CD14-positive monocyte (primary cell): ENCODE data around the gene INTS15. TPM values are rescaled to one million over a fixed set of nuclear protein-coding genes. Genes with fewer than 3 reads are reported as not detected.

Experiments
- DNase-seq, 3 donors: peaks; one replicate each; pipeline ENCODE4 v3.0.0-alpha.2; 2011 to 2022
- H2AFZ ChIP-seq: 2 replicates; pipeline ENCODE4 v1.6.0; 2012; ENCODE audit warnings: mild to moderate bottlenecking, low read depth, low read length, inconsistent platforms; ENCODE audit not compliant: insufficient read depth, poor library complexity, severe bottlenecking
- H3K27ac ChIP-seq, 2 donors: 1 replicate in 1 of 2; 2 replicates in 1 of 2; pipeline ENCODE4 v1.5.1; 2012 to 2013; ENCODE audit warnings: low read length in 2 of 2, control low read depth in 1 of 2, inconsistent platforms in 1 of 2, low read depth in 1 of 2, mild to moderate bottlenecking in 1 of 2
- H3K27me3 ChIP-seq, 2 donors: one replicate each; pipeline versions ENCODE4 v1.6.0 to v1.6.1; 2011 to 2013; ENCODE audit warnings: low read length in 2 of 2; ENCODE audit not compliant: control insufficient read depth in 2 of 2, insufficient read depth in 2 of 2
- H3K36me3 ChIP-seq, 2 donors: replicated peaks in 1 of 2; 1 replicate in 1 of 2; 2 replicates in 1 of 2; pipeline versions ENCODE4 v1.5.1 to v1.6.1; 2012 to 2013; ENCODE audit warnings: low read length in 2 of 2, control low read depth in 1 of 2, inconsistent platforms in 1 of 2, mild to moderate bottlenecking in 1 of 2; ENCODE audit not compliant: insufficient read depth in 2 of 2, control insufficient read depth in 1 of 2
- H3K4me1 ChIP-seq, 2 donors: 1 replicate in 1 of 2; 2 replicates in 1 of 2; pipeline versions ENCODE4 v1.5.1 to v1.6.1; 2012 to 2013; ENCODE audit warnings: low read length in 2 of 2, control low read depth in 1 of 2, inconsistent platforms in 1 of 2, mild to moderate bottlenecking in 1 of 2, moderate library complexity in 1 of 2; ENCODE audit not compliant: insufficient read depth in 2 of 2, control insufficient read depth in 1 of 2
- H3K4me2 ChIP-seq: replicated peaks from 2 replicates; pipeline ENCODE3; 2012; ENCODE audit warnings: low read length, moderate library complexity, mild to moderate bottlenecking; ENCODE audit not compliant: poor library complexity, severe bottlenecking; ENCODE audit errors: extremely low read depth
- H3K4me3 ChIP-seq, 3 experiments: fragments of 200-600 bp in 1 of 3; sonication (generic) in 1 of 3; replicated peaks in 1 of 3; 1 replicate in 2 of 3; 2 replicates in 1 of 3; pipeline ENCODE4 v1.5.1; 2011 to 2013; ENCODE audit warnings: low read length in 3 of 3, mild to moderate bottlenecking in 3 of 3, control low read depth in 2 of 3, low read depth in 2 of 3, inconsistent platforms in 1 of 3, moderate library complexity in 1 of 3
- H3K79me2 ChIP-seq: 2 replicates; pipeline ENCODE4 v1.6.0; 2012; ENCODE audit warnings: mild to moderate bottlenecking, control low read depth, inconsistent platforms, low read length, moderate library complexity; ENCODE audit not compliant: insufficient read depth
- H3K9ac ChIP-seq: 2 replicates; pipeline ENCODE4 v1.6.0; 2017; ENCODE audit warnings: low read length, mild to moderate bottlenecking; ENCODE audit not compliant: insufficient read depth, poor library complexity, severe bottlenecking
- H3K9me3 ChIP-seq, 2 donors: replicated peaks in 1 of 2; 1 replicate in 1 of 2; 2 replicates in 1 of 2; pipeline versions ENCODE4 v1.5.1 to v1.6.1; 2012 to 2013; ENCODE audit warnings: low read length in 2 of 2, control low read depth in 1 of 2; ENCODE audit not compliant: control insufficient read depth in 1 of 2, insufficient read depth in 1 of 2
- H4K20me1 ChIP-seq: 2 replicates; pipeline ENCODE4 v1.6.0; 2012; ENCODE audit warnings: mild to moderate bottlenecking, low read length, control low read depth, moderate library complexity; ENCODE audit not compliant: insufficient read depth
- H3K27ac Mint-ChIP-seq, 7 donors: one replicate each; pipeline ENCODE4 v1.8.0; 2020; ENCODE audit warnings: mild to moderate bottlenecking in 7 of 7, mixed read lengths in 7 of 7, moderate library complexity in 6 of 7, inconsistent platforms in 2 of 7
- H3K27me3 Mint-ChIP-seq, 3 donors: one replicate each; pipeline ENCODE4 v1.8.0; 2021 to 2022; ENCODE audit warnings: low read depth in 3 of 3, mild to moderate bottlenecking in 3 of 3, mixed read lengths in 3 of 3, moderate library complexity in 3 of 3, inconsistent platforms in 1 of 3
- H3K36me3 Mint-ChIP-seq, 2 donors: one replicate each; pipeline ENCODE4 v1.8.0; 2020; ENCODE audit warnings: mixed read lengths in 2 of 2, inconsistent platforms in 1 of 2, mild to moderate bottlenecking in 1 of 2
- H3K4me1 Mint-ChIP-seq: one replicate; pipeline ENCODE4 v1.8.0; 2020; ENCODE audit warnings: mild to moderate bottlenecking, mixed read lengths
- H3K4me3 Mint-ChIP-seq, 2 donors: one replicate each; pipeline ENCODE4 v1.8.0; 2020; ENCODE audit warnings: mild to moderate bottlenecking in 2 of 2, mixed read lengths in 2 of 2, moderate library complexity in 1 of 2
- H3K9me3 Mint-ChIP-seq, 7 donors: one replicate each; pipeline ENCODE4 v1.8.0; 2020 to 2022; ENCODE audit warnings: mixed read lengths in 7 of 7, mild to moderate bottlenecking in 6 of 7, moderate library complexity in 6 of 7, inconsistent platforms in 2 of 7
- WGBS: methylation state at CpG from one replicate; pipeline ENCODE4 v1.1.5; 2013; ENCODE audit warnings: missing lambda C conversion rate; ENCODE audit not compliant: insufficient coverage; 5-methylcytosine and 5-hydroxymethylcytosine counted together
- intact Hi-C, 2 donors: fragments of 100-400 bp; cut with micrococcal nuclease; formaldehyde crosslinking; loops; one replicate each; pipeline versions ENCODE4 v1.15.0 to v1.15.1; 2023
- polyA plus RNA-seq, 3 donors: library from polyadenylated mRNA; depleted of rRNA in 1 of 3; unstranded in 2 of 3; stranded (reverse) in 1 of 3; fragments of 300-500 nt in 2 of 3; fragments of >200 nt in 1 of 3; fragmentation: Illumina TruSeq in 2 of 3; gene quantifications; 1 replicate in 2 of 3; 2 replicates in 1 of 3; pipeline ENCODE4 v1.2.3, GENCODE V29; 2012 to 2021
- TF ChIP-seq, protein P1 (sequence below): fragments of 200-600 bp; IDR thresholded peaks from one replicate; pipeline ENCODE4 v1.8.0; 2022; ENCODE audit warnings: antibody characterized with exemption, mild to moderate bottlenecking

Gene INTS15
- polyA plus RNA-seq, 3 donors = 16.9 to 32.7 (median 17.2) TPM

GRCh38 chr7:6556196-6556595 lies 33.6 kb upstream of the INTS15 start:
- H3K9me3 Mint-ChIP-seq = peaks cover 0 to 2% (median 0%) of the 10 kb centered on the region in 7 donors
- peaks cover 9% of the 10 kb centered on the region for H3K4me1 Mint-ChIP-seq
- H3K4me3 Mint-ChIP-seq = no peak overlapping the region
- H3K4me1 ChIP-seq = peaks cover 0 to 4% of the 10 kb centered on the region in 2 donors
- H3K4me2 ChIP-seq = no peak overlapping the region
- 82% methylated on average over 6 of the region's 6 CpGs for whole genome bisulfite sequencing
- no peak overlapping the region for H3K27ac Mint-ChIP-seq
- H3K4me3 ChIP-seq = no peak overlapping the region
- H3K79me2 ChIP-seq = no peaks in the 10 kb centered on the region
- H3K27me3 Mint-ChIP-seq = peaks cover 3 to 8% (median 5%) of the 10 kb centered on the region in 3 donors
- no peaks in the 10 kb centered on the region for H3K36me3 Mint-ChIP-seq
- TF ChIP-seq, protein P1, sequence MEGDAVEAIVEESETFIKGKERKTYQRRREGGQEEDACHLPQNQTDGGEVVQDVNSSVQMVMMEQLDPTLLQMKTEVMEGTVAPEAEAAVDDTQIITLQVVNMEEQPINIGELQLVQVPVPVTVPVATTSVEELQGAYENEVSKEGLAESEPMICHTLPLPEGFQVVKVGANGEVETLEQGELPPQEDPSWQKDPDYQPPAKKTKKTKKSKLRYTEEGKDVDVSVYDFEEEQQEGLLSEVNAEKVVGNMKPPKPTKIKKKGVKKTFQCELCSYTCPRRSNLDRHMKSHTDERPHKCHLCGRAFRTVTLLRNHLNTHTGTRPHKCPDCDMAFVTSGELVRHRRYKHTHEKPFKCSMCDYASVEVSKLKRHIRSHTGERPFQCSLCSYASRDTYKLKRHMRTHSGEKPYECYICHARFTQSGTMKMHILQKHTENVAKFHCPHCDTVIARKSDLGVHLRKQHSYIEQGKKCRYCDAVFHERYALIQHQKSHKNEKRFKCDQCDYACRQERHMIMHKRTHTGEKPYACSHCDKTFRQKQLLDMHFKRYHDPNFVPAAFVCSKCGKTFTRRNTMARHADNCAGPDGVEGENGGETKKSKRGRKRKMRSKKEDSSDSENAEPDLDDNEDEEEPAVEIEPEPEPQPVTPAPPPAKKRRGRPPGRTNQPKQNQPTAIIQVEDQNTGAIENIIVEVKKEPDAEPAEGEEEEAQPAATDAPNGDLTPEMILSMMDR = no peak
- no peaks in the 10 kb centered on the region for H3K9me3 ChIP-seq
- no peak for DNase-seq
- H3K27ac ChIP-seq = no peak overlapping the region
- no peaks in the 10 kb centered on the region for H3K27me3 ChIP-seq
- no peaks in the 10 kb centered on the region for H3K36me3 ChIP-seq
- intact Hi-C loops = no loop called here
- H4K20me1 ChIP-seq = no peaks in the 10 kb centered on the region
- no peak overlapping the region for H3K9ac ChIP-seq
- H2AFZ ChIP-seq = no peak overlapping the region

GRCh38 chr7:6558837-6559236 lies 31.0 kb upstream of the INTS15 start:
- Histone ChIP-seq H3K9ac (no peak overlapping the region), H3K9me3 (no peaks in the 10 kb centered on the region), H2AFZ (no peak overlapping the region), H3K4me1 (peaks cover 0 to 4% of the 10 kb centered on the region in 2 donors), H4K20me1 (no peaks in the 10 kb centered on the region), H3K27me3 (no peaks in the 10 kb centered on the region), H3K4me2 (no peak overlapping the region), H3K36me3 (no peaks in the 10 kb centered on the region), H3K4me3 (no peak overlapping the region), H3K27ac (no peak overlapping the region), H3K79me2 (no peaks in the 10 kb centered on the region)
- peaks cover 9% of the 10 kb centered on the region for H3K4me1 Mint-ChIP-seq
- peak in 2 of 3 donors; percentile 23 to 42 for DNase-seq
- WGBS = 0% methylated on average over 2 of the region's 6 CpGs
- H3K4me3 Mint-ChIP-seq = no peak overlapping the region
- H3K36me3 Mint-ChIP-seq = no peaks in the 10 kb centered on the region
- intact Hi-C loops = no loop called here
- H3K9me3 Mint-ChIP-seq = peaks cover 0 to 2% (median 0%) of the 10 kb centered on the region in 7 donors
- no peak overlapping the region for H3K27ac Mint-ChIP-seq
- H3K27me3 Mint-ChIP-seq = peaks cover 5 to 8% (median 6%) of the 10 kb centered on the region in 3 donors
- TF ChIP-seq, protein P1 = peak; percentile 47
